Hematopoietic multipotent progenitor cell (in vitro differentiated cells): ENCODE results near the gene EEA1. TPM values are rescaled to one million over a fixed set of nuclear protein-coding genes. Genes with fewer than 3 reads are reported as not detected.
"Not testable (repeated sequence)": the region's sequence is repeated elsewhere in the genome, so short reads cannot be mapped to it uniquely, and the experiment has no call there.

Experiments used
- DNase-seq, 3 donors: peaks; one replicate each; pipeline ENCODE4 v3.0.0-alpha.2; 2011 to 2015; ENCODE audit warnings: low read depth in 2 of 3, low spot score in 2 of 3
- total RNA-seq: library from RNA; depleted of rRNA; stranded (reverse); fragments of >200 nt; gene quantifications from one replicate; pipeline ENCODE4 v1.2.3, GENCODE V29; 2012

The EEA1 gene
- total RNA-seq, 1 donor = 1.9 TPM

- DNase-seq = no peak
Measured at GRCh38 chr12:92759634-92760268, 169.3 kb downstream of the EEA1 start.

DNA sequence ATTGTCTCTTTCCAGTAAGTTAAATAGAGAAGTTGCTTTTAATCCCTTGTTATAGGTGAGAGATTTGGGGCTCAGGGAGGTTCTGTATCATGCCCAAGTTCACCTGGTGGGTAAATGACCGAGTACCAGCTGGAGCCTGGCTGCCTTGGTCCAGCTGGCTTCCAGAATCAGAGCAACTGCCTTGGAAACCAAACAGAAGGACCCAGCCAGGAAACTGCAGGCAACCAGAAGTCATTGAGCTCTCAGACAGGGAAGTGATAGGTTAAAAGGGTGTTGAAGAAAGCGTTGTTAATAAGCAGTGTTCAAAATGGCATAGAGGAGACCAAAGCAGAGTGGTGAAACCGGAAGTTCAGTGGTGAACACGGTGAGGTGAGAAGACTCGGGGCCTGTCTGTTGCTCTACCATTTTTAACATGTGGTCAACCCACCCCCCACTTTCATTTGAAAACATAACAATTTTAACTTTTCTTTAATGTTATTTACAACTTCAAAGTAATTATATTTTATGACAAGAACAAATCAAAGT, 171.4 kb downstream of the EEA1 start:
- DNase-seq = no peak

DNA sequence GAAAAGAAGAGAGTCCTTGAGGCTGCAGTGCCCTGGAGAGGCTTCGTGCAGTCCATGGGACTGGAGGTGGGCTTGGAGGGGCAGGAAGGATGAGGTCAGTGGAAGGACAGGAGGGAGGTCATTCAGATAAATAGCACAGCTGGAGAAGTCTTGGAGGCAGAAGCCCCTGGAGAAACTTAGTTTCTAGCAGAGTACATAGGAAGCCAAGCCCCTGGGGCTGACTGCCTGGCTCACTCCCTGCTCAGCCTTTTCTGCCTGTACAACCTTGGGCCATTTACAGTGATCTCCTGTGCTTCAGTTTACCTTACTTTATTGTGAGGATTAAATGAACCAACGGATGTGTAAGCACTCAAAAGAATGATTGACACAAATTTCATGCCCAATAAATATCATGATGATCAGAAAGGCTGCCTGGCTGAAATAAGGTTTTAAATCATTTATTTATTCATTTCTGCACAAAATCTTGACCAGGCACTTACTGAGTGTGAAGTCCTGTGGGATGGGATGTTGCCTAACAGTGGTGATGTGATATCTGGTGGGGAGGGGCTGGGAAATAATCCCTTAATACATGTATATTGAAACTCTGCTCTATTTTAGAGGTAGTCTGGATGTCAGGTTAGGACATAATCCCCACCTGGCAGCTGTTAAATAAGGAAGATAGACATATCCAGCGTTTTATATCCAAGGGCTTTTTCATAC, 172.0 kb downstream of the EEA1 start:
- DNase-seq = no peak

- no peak for DNase-seq
Measured at GRCh38 chr12:92753976-92754885, 174.9 kb downstream of the EEA1 start.

DNA sequence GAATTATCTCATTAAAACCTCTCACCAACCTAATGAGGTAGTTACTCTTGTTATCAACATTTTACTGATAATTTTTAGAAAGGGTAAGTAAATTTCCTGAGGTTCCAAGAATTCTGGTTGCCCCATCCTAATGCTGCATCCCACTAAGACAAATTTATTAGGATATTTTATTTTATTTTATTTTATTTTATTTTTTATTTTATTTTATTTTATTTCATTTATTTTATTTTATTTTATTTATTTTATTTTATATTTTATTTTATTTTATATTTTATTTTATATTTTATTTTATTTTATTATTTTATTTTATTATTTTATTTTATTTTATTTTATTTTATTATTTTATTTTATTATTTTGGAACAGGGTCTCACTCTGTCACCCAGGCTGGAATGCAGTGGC, 179.4 kb downstream of the EEA1 start:
- DNase-seq = not testable (repeated sequence)

DNA sequence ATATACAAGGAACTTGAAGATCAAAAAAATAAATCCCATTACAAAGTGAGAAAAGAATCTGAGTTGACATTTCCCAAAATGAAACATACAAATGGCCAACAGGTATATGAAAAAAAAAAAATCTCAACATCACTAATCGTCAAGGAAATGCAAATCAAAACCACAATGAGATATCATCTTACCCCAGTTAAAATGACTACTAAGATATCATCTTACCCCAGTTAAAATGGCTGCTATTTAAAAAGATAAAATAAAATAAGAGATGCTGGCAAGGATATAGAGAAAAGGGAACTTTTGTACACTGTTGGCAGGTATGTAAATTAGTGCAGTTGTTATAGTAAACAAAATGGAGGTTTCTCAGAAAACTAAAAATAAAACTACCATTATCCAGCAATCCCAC, 181.9 kb downstream of the EEA1 start:
- DNase-seq = no peak

GRCh38 chr12:92745856-92746550, 183.1 kb downstream of the EEA1 start:
- no peak for DNase-seq

GRCh38 chr12:92743026-92743425, 186.1 kb downstream of the EEA1 start:
- DNase-seq = no peak

DNA sequence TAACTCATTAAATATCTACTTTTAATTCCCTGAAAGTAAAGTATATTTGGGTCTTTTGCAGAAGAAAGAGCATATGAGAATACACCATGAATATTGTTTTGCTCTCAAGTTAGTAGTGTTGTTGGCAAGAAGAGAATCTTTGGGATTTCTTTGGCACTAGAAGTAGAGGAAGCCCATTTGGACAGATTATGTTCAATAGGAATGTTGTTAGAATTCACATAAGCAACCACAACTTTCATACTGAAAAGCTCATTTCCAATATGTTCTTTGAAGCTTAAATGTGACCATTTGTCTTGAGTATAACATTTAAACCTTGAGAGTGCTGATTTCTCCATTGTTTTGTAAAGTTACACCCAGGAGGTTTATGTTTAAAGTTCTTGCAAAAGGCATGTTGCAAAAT, 188.7 kb downstream of the EEA1 start:
- no peak for DNase-seq

DNA sequence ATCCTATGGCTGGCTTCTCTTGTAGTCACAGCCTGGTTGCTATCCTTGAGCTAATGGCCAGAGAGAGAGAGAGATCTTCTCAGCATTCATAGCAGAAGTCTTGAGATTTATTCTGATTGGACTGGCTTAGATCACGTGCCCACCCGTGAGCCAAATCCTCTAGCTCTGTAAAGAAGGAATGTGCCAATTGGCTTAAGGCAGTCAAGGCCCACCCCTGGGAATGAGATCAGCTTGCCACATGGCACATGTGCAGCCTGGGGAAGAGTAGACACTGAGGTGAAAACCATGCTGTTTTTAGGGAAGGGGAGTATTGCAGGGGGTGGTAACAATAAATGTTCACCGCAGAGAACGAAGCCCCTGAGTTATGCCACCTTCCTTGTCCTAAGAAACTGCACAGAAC, 190.0 kb downstream of the EEA1 start:
- no peak for DNase-seq

DNA sequence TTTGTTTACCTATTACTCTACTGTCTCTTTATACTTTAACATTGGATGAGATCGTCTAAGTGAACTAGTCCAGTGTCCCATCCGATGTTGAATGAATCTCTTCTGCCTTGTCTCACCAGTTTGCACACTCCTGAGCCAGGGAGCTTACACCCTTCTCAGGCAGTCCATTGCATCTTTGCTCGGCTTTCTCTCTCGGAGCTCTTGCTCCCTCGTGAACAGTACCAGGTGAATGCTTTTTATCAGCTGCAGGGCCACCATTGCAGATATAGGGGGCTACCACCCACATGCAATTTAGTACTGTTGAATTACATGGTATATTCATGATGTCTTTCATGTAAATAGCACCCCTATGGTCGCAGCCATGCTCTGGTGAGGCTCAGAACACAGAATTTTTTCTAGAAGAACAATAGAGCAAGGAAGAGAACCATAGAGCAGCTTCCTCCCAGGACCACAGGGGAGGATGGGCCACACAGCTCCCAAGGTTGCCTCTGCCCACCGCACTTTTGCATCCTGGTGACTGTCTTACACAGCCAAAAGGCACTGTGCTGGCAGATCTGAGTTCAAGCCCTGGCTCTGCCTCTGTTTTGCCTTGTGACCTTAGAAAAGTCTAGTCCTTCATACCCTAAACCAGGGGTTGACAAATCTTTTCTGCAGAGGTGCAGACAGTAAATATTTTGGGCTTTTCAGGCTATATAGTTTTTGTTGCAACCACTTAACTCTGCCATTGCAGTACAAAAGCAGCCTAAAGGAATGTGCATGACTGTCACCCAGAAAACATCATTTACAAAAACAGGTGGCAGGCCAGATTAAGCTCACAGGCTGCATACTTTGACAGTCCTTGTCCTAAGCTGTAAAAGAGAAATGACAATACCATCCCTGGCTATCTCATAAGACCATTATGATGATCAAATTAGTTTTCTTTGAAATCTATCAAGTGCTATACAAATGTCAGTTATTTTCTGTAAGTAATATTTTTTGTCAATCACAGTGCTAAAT, 190.9 kb downstream of the EEA1 start:
- DNase-seq = no peak

GRCh38 chr12:92736605-92737004, 192.5 kb downstream of the EEA1 start:
- no peak for DNase-seq

- DNase-seq = no peak
Measured at GRCh38 chr12:92735131-92735721, 193.9 kb downstream of the EEA1 start.

GRCh38 chr12:92733661-92734060, 195.4 kb downstream of the EEA1 start:
- no peak for DNase-seq

DNA sequence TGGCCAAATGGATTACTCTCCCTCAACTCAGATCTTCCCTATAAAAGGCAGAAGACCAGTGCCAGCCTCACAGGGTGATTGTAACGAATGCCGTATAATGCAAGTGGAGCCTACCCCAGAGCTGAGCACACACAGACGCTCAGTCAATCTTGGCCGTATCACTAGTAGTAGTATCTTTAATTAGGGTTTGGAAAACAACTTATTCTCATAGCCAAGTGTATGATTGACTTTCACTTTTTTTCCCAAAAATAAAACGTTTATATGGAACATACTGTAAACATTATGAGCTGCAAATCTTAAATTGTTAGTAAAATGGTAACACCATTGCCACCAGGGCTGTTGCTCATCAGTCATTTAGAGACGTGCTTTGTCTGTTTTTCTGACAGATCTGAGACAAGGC, 195.9 kb downstream of the EEA1 start:
- no peak for DNase-seq

DNA sequence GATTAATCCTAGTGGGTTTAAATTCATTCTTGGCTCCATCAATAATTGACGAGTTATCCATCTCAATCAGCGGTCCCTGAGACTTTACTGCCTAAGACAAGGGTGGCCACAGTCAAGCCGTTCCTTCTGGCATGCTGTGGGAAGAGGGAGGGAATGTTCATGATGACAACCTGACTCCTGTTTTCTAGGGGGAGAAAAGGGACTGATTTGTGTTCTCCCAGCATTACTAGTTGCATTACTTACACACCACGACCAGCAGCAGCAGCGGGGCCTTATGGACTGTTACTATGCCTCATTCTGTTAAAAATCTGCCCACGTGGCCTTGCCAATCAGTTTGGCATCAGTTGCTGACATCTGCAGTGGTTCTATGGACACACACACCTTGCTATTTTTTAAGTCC, 196.4 kb downstream of the EEA1 start:
- no peak for DNase-seq

DNA sequence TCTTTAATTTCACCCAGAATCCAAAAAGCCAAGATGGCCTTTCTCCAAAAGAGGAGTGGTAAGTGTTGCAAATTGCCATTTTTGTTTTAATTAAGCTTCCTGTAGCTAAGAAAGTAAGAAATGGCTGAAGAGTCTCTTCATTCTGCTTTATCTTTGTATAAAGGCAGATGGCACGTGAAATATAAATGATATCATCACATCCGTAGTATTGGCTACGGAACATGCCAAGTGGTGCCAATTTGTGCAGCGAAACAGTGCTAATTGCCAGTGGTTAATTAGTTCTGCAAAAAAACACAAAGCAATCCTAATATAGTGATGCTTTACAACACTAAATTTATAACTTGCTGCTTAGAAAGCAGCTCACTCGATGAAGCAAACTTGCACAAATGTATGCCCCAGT, 196.9 kb downstream of the EEA1 start:
- no peak for DNase-seq

GRCh38 chr12:92730758-92731157, 198.3 kb downstream of the EEA1 start:
- DNase-seq = no peak

DNA sequence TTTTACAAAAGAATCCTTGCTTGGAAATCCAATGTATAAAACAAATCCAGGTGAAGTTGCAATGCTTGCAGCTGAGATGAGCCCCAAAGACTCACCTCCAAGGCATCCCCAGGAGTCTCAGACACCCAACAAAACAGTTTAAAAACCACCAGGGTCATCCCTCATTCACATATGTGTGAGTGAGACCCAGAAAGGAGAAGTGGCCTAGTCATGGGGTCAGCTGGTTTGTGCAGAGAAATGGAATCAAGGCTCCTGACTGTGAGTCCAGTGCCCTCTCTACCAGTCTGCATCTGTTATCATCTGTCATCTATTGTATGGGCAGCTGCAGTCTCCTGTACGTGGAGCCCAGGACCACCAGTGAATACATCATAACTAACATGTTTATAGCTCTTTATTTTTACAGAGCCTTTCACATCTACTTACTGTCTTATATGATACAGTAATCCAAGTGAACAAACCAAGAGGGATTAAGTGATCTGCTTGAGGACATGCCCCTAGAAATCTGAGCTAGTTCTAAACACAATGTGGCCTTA, 199.3 kb downstream of the EEA1 start:
- no peak for DNase-seq
